Panc1 (cell line): Measurements from ENCODE around the gene CCS.

ENCODE experiments used
- POLR2AphosphoS5 ChIP-seq: IDR thresholded peaks from 2 replicates; pipeline ENCODE4 v1.6.1; 2012; ENCODE audit warnings: mild to moderate bottlenecking, low read depth, low read length, moderate library complexity
- SIN3A ChIP-seq: IDR thresholded peaks from 2 replicates; pipeline ENCODE4 v1.6.1; 2012; ENCODE audit warnings: low read depth, mild to moderate bottlenecking, low read length, moderate library complexity, borderline replicate concordance; ENCODE audit not compliant: insufficient read depth
- TF ChIP-seq, protein P1 (sequence below), 2 experiments: IDR thresholded peaks; 2 replicates each; pipeline ENCODE4 v1.6.1; 2011 to 2012; ENCODE audit warnings: low read depth in 2 of 2, control low read depth in 1 of 2, low read length in 1 of 2, mild to moderate bottlenecking in 1 of 2, moderate library complexity in 1 of 2; ENCODE audit not compliant: insufficient read depth in 1 of 2
- TF ChIP-seq, protein P2 (sequence below): fragments of 450-650 bp; IDR thresholded peaks from 2 replicates; pipeline ENCODE4 v1.5.1; 2017; ENCODE audit warnings: mild to moderate bottlenecking

DNA sequence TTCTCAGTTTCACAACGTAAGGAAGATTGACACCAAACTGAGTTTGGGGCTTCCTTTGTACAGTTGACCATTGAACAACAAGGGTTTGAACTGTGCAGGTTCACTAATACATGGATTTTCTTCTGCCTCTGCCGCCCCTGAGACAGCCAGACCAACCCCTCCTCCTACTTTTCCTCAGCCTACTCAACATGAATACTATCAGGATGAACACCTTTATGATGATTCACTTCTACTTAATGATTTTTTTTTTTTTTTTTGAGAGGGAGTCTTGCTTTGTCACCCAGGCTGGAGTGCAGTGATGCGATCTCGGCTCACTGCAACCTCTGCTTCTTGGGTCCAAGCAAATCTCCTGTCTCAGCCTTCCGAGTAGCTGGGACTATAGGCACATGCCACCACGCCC, 60.1 kb downstream of the CCS start:
- TF ChIP-seq, protein P1, sequence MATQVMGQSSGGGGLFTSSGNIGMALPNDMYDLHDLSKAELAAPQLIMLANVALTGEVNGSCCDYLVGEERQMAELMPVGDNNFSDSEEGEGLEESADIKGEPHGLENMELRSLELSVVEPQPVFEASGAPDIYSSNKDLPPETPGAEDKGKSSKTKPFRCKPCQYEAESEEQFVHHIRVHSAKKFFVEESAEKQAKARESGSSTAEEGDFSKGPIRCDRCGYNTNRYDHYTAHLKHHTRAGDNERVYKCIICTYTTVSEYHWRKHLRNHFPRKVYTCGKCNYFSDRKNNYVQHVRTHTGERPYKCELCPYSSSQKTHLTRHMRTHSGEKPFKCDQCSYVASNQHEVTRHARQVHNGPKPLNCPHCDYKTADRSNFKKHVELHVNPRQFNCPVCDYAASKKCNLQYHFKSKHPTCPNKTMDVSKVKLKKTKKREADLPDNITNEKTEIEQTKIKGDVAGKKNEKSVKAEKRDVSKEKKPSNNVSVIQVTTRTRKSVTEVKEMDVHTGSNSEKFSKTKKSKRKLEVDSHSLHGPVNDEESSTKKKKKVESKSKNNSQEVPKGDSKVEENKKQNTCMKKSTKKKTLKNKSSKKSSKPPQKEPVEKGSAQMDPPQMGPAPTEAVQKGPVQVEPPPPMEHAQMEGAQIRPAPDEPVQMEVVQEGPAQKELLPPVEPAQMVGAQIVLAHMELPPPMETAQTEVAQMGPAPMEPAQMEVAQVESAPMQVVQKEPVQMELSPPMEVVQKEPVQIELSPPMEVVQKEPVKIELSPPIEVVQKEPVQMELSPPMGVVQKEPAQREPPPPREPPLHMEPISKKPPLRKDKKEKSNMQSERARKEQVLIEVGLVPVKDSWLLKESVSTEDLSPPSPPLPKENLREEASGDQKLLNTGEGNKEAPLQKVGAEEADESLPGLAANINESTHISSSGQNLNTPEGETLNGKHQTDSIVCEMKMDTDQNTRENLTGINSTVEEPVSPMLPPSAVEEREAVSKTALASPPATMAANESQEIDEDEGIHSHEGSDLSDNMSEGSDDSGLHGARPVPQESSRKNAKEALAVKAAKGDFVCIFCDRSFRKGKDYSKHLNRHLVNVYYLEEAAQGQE (IDR thresholded peaks at IDR 0.05; ENCODE audit: insufficient read depth in 1 of 2, low read depth in 2 of 2, low read length in 1 of 2), result no peak
- no peak; the same call in 1 of the 2 replicates for TF ChIP-seq POLR2AphosphoS5
- TF ChIP-seq, protein P2, sequence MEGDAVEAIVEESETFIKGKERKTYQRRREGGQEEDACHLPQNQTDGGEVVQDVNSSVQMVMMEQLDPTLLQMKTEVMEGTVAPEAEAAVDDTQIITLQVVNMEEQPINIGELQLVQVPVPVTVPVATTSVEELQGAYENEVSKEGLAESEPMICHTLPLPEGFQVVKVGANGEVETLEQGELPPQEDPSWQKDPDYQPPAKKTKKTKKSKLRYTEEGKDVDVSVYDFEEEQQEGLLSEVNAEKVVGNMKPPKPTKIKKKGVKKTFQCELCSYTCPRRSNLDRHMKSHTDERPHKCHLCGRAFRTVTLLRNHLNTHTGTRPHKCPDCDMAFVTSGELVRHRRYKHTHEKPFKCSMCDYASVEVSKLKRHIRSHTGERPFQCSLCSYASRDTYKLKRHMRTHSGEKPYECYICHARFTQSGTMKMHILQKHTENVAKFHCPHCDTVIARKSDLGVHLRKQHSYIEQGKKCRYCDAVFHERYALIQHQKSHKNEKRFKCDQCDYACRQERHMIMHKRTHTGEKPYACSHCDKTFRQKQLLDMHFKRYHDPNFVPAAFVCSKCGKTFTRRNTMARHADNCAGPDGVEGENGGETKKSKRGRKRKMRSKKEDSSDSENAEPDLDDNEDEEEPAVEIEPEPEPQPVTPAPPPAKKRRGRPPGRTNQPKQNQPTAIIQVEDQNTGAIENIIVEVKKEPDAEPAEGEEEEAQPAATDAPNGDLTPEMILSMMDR, result no peak
- TF ChIP-seq SIN3A, result no peak
